ENCODE data around the gene BAAT. TPM values are rescaled to one million over a fixed set of nuclear protein-coding genes. Genes with fewer than 3 reads are reported as not detected.

The BAAT gene
- total and polyA plus RNA-seq, 2 of the 13 experiments (the other 11 are each of a cell fraction or from before 2014, with no cell fraction given), result 0.71 to 7.9 TPM

DNA sequence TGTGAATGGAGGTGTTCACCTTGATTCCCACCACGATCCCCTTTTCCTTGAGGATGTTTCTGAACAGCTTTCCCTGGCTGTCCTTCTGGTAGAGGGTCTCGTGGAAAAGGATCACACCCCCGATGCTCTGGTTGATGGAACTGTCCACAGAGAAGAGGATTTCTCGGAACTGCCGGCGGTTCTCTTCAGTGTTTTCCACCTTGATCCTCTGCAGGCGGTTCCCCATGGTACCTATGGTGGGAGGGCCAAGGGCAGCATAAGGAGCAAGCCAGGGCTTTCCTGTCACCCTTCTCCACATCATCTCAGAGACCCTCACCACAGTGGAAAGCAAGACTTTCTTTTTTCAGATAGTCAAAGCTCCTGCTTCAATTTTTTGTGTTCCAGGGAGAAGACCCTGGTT, 44.9 kb upstream of the BAAT start:
- H3K4me3 ChIP-seq (replicated peaks in 1 of 3; ENCODE audit: insufficient read depth in 1 of 3, low read depth in 2 of 3, low read length in 3 of 3), result no peak overlapping the region
- no TSS peak for BruUV-seq (replicated peaks)
- no peaks in the 10 kb centered on the region for H3K79me2 ChIP-seq (ENCODE audit: insufficient read depth, low read length)
- ChIA-PET CTCF (ENCODE audit: low intra/inter-chr PET ratio, low total read pairs) (no interaction called here), POLR2A (interaction anchor here (2.7 kb wide), 1 partner anchor 16 kb away, joined by 6 read pairs; no protein-coding TSS in a partner anchor)
- no peak for FAIRE-seq
- ATAC-seq, result no peak
- TF ChIP-seq, protein P1, sequence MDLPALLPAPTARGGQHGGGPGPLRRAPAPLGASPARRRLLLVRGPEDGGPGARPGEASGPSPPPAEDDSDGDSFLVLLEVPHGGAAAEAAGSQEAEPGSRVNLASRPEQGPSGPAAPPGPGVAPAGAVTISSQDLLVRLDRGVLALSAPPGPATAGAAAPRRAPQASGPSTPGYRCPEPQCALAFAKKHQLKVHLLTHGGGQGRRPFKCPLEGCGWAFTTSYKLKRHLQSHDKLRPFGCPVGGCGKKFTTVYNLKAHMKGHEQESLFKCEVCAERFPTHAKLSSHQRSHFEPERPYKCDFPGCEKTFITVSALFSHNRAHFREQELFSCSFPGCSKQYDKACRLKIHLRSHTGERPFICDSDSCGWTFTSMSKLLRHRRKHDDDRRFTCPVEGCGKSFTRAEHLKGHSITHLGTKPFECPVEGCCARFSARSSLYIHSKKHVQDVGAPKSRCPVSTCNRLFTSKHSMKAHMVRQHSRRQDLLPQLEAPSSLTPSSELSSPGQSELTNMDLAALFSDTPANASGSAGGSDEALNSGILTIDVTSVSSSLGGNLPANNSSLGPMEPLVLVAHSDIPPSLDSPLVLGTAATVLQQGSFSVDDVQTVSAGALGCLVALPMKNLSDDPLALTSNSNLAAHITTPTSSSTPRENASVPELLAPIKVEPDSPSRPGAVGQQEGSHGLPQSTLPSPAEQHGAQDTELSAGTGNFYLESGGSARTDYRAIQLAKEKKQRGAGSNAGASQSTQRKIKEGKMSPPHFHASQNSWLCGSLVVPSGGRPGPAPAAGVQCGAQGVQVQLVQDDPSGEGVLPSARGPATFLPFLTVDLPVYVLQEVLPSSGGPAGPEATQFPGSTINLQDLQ (CRISPR knock-in tag; IDR thresholded peaks at IDR 0.05), result no peak
- TF ChIP-seq SYNCRIP (IDR thresholded peaks at IDR 0.05; ENCODE audit: insufficient read depth, low read depth, low read length), result no peak
- no peak for TF ChIP-seq MTA3 (CRISPR knock-in tag; IDR thresholded peaks at IDR 0.05)
- no peak for TF ChIP-seq RXRA (CRISPR knock-in tag; IDR thresholded peaks at IDR 0.05)
- TF ChIP-seq ZNF367 (CRISPR knock-in tag; IDR thresholded peaks at IDR 0.05; ENCODE audit: borderline replicate concordance), result 0 out of 2 replicates have a peak, but pooled peaks have one; percentile 45
- no peak for TF ChIP-seq ZNF883 (CRISPR knock-in tag; IDR thresholded peaks at IDR 0.05; ENCODE audit: not compliant biosample characterization)
- peak; percentile 56; the same call in 1 of the 2 replicates for TF ChIP-seq ZNF605 (CRISPR knock-in tag; IDR thresholded peaks at IDR 0.05)
- 99% methylated on average over 7 of the region's 7 CpGs for WGBS (ENCODE audit: low lambda C conversion rate)
- H3K36me3 ChIP-seq (replicated peaks in 1 of 2; ENCODE audit: control insufficient read depth in 1 of 2, insufficient read depth in 2 of 2, low read length in 2 of 2), result no peaks in the 10 kb centered on the region
- no peak overlapping the region for H3K4me2 ChIP-seq (ENCODE audit: low read depth, low read length)
- no peak overlapping the region for H3K27ac ChIP-seq (ENCODE audit: extremely low read length, insufficient read depth, low read length)
- no peak overlapping the region for H2AFZ ChIP-seq (ENCODE audit: low read length)
- peaks cover 88% of the 10 kb centered on the region for H3K4me1 ChIP-seq (ENCODE audit: insufficient read depth, low read length)
- no peaks in the 10 kb centered on the region for H4K20me1 ChIP-seq (ENCODE audit: insufficient read depth, low read length)
- in situ Hi-C loops (cut with HindIII; ENCODE audit: extremely low pct_ligation_motif_present, low pct_unique_long_range_greater_than_20kb) (no loop called here), intact Hi-C loops (cut with micrococcal nuclease; ENCODE audit: unreplicated experiment) (no loop called here)
- no peak overlapping the region for H3K9ac ChIP-seq (ENCODE audit: insufficient read depth, low read depth, low read length)
- no peak for DNase-seq (ENCODE audit: low spot score)
- no peaks in the 10 kb centered on the region for H3K27me3 ChIP-seq (ENCODE audit: control insufficient read depth in 1 of 2, insufficient read depth in 2 of 2, low read length in 2 of 2)
- H3K9me3 ChIP-seq (ENCODE audit: low read length), result no peaks in the 10 kb centered on the region

All from HepG2 (cell line).